A204.1 (cell line): ENCODE measurements around the gene EIF3D.

Experiments used
- FAIRE-seq: peaks from 2 replicates; lab custom pipeline; 2012; peaks lifted over from hg19 to GRCh38; lab: Jason Lieb, UNC

Gene EIF3D

GRCh38 chr22:36506637-36507517, 22.1 kb downstream of the EIF3D start, which contains the start of gene FOXRED2:
Gene FOXRED2, minus strand, starts transcription at chr22:36507040. Its CDS starts 618 bp downstream, at chr22:36506422.
- FAIRE-seq = no peak

DNA sequence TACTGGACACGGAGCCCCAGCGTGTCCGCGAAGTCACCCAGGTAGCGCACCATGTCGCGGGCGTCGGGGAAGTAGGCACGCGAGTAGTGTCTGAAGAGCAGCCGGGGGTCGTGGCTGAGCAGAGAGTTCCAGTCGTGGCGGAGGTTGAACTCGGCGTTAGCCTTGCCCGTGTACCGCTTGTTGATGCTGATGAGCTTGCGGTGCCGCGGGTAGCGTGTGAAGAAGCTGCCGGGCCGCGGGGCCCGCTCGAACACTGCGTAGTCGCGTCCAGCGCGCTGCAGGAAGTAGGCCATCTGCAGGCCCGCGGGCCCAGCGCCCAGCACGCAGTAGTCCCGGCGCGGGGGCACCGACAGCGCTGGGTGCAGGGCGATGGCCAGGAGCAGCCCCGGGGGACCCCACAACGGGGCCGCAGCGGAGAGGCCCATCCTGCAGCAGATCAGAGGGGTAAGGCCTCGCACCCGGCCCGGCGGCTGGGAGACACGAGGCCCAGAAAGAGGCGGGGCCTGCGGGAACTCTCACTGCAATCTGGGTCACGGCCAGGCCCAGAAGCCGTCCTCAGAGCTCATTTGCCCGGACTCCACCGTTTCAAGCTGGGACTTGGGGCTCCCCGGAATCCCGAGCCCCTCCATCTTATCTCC, 22.8 kb downstream of the EIF3D start:
- no peak for FAIRE-seq

DNA sequence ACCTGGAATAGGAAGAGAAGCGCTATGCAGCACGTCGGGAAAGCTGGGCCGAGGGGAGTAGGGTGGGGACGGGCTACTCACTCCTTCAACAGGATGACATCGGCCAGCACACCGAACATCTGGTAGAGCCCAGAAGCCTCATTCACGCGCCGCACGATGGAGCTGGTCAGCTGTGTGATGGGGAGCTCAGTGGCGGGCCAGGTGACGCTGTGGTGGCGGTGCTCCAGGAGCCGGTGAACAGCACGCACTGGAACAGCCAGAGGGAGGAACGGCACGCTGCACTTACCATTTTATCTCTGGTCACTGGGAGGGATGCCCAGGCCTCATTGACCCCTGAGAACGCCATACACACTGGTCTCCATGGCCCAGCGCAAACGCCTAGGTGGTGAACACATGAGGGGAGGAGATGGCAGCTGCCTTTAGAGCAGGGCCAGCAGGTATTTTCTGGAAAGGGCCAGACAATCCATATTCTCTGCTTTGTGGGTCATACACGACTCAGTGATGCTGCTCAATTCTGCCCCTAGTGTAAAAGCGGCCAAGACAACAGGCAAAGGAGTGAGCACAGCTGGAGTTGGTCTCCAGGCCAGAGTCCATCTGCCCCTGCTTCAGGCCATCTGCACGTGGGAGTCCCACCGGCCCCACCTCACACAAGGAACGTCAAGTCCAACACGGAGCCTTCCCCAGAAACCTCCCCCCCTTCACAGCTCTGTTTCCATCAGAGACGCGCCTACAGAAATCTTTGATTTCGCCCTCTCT, 30.9 kb downstream of the EIF3D start:
- no peak for FAIRE-seq

DNA sequence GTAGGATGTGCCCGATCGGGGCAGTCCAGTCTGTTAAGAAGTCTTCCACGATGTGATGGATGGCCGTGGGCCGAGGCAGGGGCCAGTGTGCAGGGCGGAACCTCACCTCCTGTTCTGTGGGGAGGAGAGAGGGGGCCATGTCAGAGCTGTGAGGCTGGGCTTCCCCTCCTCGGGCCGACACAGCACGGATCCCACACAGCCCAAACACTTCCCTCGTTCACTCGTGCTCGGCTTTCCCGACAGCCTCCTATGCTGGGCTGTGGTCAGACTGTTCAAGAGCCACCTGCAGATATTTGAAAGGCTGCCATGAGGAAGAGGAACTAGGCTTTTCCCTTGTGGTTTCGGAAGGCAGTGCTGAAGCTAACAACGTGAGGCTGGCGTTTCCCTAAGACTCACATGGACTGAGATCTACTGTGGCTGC, 35.3 kb downstream of the EIF3D start:
- FAIRE-seq = no peak

GRCh38 chr22:36492109-36492508, 36.9 kb downstream of the EIF3D start:
- no peak for FAIRE-seq

- FAIRE-seq = no peak
These were observed 37.8 kb downstream of the EIF3D start for GRCh38 chr22:36491155-36491554.

- FAIRE-seq = no peak
These were observed 42.2 kb downstream of the EIF3D start for GRCh38 chr22:36486619-36487384.

DNA sequence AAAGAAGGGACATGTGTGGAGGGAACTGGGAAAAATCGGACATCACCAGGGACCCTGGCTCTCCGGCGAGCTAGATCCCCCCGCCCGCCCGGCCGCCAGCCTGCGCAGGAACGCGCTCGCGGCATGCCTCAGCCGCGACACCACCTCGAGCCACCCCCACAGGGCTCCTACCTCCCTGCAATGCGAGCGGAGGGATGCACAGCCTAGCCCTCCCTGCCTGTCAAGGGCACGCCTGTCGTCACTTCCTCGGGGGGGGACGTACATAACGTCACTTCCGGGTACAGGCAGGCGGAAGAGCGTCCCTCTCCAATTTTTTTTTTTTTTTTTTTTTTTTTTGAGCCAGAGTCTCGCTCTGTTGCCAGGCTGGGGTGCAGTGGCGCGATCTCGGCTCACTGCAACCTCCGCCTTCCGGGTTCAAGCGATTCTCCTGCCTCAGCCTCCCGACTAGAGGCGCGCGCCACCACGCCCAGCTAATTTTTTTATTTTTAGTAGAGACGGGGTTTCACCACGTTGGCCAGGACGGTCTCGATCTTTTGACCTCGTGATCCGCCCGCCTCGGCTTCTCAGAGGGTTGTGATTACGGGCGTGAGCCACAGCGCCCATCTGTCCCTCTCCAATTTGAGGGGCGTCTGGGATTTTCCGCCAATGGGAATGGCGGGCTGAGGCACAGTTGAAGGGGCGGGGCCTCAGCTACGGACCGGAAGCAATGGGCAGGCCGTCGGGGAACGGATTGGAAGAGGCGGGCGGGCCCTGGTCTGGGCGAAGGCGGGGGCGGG, 47.4 kb downstream of the EIF3D start, which contains the start of gene TXN2:
Gene TXN2, minus strand, starts transcription at position 248 of the 776 bp plus-strand sequence. CDS start 803 bp downstream, outside the sequence.
- peak; percentile 83 for FAIRE-seq

- no peak for FAIRE-seq
These were observed 48.0 kb downstream of the EIF3D start for GRCh38 chr22:36480941-36481392.

DNA sequence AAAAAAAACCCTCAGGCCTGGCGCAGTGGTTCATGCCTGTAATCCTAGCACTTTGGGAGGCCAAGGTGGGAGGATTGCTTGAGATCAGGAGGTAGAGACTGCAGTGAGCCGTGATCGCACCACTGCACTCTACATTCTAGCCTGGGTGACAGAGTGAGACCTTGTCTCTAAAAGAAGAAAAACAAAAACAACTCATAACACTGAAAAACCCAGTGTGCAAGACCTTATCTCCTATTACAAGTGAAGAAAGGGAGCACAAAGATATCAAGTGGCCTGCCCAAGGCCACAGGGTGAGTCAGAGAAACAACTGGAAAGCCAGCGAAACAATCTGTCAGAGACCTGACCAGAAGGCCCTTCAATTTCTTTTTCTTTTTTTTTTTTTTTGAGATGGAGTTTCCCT, 50.0 kb downstream of the EIF3D start:
- no peak for FAIRE-seq

- no peak for FAIRE-seq
These were observed 53.6 kb downstream of the EIF3D start for GRCh38 chr22:36475341-36475740.

DNA sequence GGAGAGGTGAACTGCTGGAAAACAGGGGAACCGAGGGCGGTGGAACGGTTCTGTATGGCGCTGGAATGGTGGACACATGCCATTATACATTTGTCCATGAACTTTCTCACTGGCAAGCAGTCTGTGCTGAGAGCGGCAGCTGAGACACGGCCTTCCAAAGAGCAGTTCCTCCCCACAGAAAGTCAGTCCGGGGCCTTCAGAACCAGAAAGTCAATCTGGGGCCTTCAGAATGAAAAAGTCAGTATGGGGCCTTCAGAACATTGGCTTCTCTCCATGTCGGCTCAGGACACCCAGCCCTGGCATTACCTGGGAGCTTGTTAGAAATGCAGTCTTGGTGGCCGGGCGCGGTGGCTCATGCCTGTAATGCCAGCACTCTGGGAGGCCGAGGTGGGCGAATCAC, 56.3 kb downstream of the EIF3D start:
- no peak for FAIRE-seq

GRCh38 chr22:36471341-36471821, 57.6 kb downstream of the EIF3D start:
- FAIRE-seq = no peak

GRCh38 chr22:36470994-36471331, 58.0 kb downstream of the EIF3D start:
- FAIRE-seq = no peak

DNA sequence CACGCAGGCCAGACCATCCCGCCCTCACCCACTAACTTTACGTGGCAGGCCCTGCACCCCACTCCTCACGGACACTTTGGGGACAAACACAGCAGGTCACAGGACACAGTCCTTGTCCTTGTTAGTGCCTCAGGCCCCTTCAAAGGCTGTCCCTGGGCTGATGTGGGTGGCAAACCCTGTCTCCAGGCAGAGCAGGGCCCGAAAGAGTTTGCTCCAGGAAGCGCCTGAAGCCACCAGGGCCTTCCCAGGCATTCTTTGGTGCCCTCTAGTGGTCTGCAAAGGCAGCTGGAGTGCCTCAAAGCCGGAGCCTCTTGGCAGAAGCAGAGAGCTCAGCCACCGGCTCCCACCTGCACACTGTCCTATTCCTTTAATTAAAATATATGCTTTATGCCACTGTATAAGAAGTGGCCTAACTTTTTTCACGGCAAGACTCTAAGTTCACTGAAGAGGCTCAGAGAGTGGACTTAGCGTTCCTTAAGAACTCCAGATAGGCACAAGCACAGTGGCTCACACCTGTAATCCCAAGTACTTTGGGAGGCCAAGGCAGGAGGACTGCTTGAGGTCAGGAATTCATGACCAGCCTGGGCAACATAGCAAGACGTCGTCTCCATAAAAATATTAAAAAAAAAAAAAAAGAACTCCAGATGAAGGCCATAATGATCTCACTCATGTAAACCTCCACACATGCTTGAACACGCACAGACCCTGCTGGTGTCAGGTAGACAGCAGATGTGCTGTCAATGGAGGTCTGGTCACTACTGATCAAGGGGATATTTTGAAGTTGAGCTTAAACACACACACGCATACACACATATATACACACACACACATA, 58.6 kb downstream of the EIF3D start:
- no peak for FAIRE-seq

- no peak for FAIRE-seq
These were observed 59.8 kb downstream of the EIF3D start for GRCh38 chr22:36469094-36469710.

GRCh38 chr22:36467946-36468345, 61.0 kb downstream of the EIF3D start:
- FAIRE-seq = no peak

- no peak for FAIRE-seq
These were observed 61.7 kb downstream of the EIF3D start for GRCh38 chr22:36467042-36467810.

GRCh38 chr22:36466258-36466657, 62.7 kb downstream of the EIF3D start:
- no peak for FAIRE-seq
